IPS-11a (cell line): ENCODE data around the gene SS18L1.
"Not testable (repeated sequence)": the region's sequence is repeated elsewhere in the genome, so short reads cannot be mapped to it uniquely, and the experiment has no call there.

Experiments
- H3K4me3 ChIP-seq: one replicate; pipeline ENCODE4 v1.5.1; 2013; ENCODE audit warnings: low read depth, low read length, control low read depth

Gene SS18L1

GRCh38 chr20:62143081-62143956, at the start of gene SS18L1, which contains the start of gene PSMA7:
SS18L1 (plus strand) TSS chr20:62143769; CDS start chr20:62143821, 52 bp downstream.
PSMA7 (minus strand) TSS chr20:62143394; CDS start chr20:62143303, 91 bp downstream.
- peak within 1 kb of the TSS; percentile 78 for H3K4me3 ChIP-seq

GRCh38 chr20:62096421-62097380, 46.9 kb upstream of the SS18L1 start:
- no peak overlapping the region for H3K4me3 ChIP-seq

- no peak overlapping the region for H3K4me3 ChIP-seq
These were observed 45.6 kb upstream of the SS18L1 start for GRCh38 chr20:62097881-62098407.

- no peak overlapping the region for H3K4me3 ChIP-seq
These were observed 42.5 kb upstream of the SS18L1 start for GRCh38 chr20:62101078-62101477.

GRCh38 chr20:62103508-62104233, 39.9 kb upstream of the SS18L1 start:
- no peak overlapping the region for H3K4me3 ChIP-seq

GRCh38 chr20:62104234-62104789, 39.3 kb upstream of the SS18L1 start:
- H3K4me3 ChIP-seq, result no peak overlapping the region

- no peak overlapping the region for H3K4me3 ChIP-seq
These were observed 38.7 kb upstream of the SS18L1 start for GRCh38 chr20:62104791-62105345.

GRCh38 chr20:62105592-62105991, 38.0 kb upstream of the SS18L1 start:
- no peak overlapping the region for H3K4me3 ChIP-seq

GRCh38 chr20:62111148-62111547, 32.4 kb upstream of the SS18L1 start:
- no peak overlapping the region for H3K4me3 ChIP-seq

GRCh38 chr20:62112368-62112767, 31.2 kb upstream of the SS18L1 start:
- no peak overlapping the region for H3K4me3 ChIP-seq

- H3K4me3 ChIP-seq, result no peak overlapping the region
These were observed 28.7 kb upstream of the SS18L1 start for GRCh38 chr20:62114894-62115293.

GRCh38 chr20:62115800-62116407, 27.7 kb upstream of the SS18L1 start:
- H3K4me3 ChIP-seq, result not testable (repeated sequence)

- H3K4me3 ChIP-seq, result no peak overlapping the region
These were observed 26.8 kb upstream of the SS18L1 start for GRCh38 chr20:62116558-62117361.

GRCh38 chr20:62117362-62117646, 26.3 kb upstream of the SS18L1 start:
- no peak overlapping the region for H3K4me3 ChIP-seq

GRCh38 chr20:62117658-62118057, 25.9 kb upstream of the SS18L1 start:
- no peak overlapping the region for H3K4me3 ChIP-seq

- no peak overlapping the region for H3K4me3 ChIP-seq
These were observed 25.2 kb upstream of the SS18L1 start for GRCh38 chr20:62118113-62119043.

- H3K4me3 ChIP-seq, result no peak overlapping the region
These were observed 24.5 kb upstream of the SS18L1 start for GRCh38 chr20:62119115-62119514.
